HT-29 (cell line): ENCODE data around the gene WNT11. TPM values are rescaled to one million over a fixed set of nuclear protein-coding genes. Genes with fewer than 3 reads are reported as not detected.

ENCODE experiments used
- DNase-seq: peaks from one replicate; pipeline ENCODE4 v3.0.0-alpha.2; 2015; ENCODE audit warnings: low spot score
- total RNA-seq: library from RNA; depleted of rRNA; stranded (reverse); fragments of >200 nt; shearing (Covaris generic); gene quantifications from 2 replicates; pipeline ENCODE4 v1.2.3, GENCODE V29; 2014

The WNT11 gene
- total RNA-seq, 1 experiment from 2014 or later: 67.7 TPM

- no peak for DNase-seq
Measured at GRCh38 chr11:76219243-76219642, 12.9 kb upstream of the WNT11 start.

GRCh38 chr11:76218449-76219178 lies 12.3 kb upstream of the WNT11 start:
- no peak for DNase-seq

GRCh38 chr11:76217653-76218160 lies 11.4 kb upstream of the WNT11 start:
- DNase-seq: no peak

GRCh38 chr11:76216536-76217325 lies 10.4 kb upstream of the WNT11 start:
- no peak for DNase-seq

GRCh38 chr11:76215941-76216340 lies 9.6 kb upstream of the WNT11 start:
- DNase-seq: no peak

GRCh38 chr11:76214968-76215548 lies 8.8 kb upstream of the WNT11 start:
- DNase-seq: no peak

GRCh38 chr11:76214186-76214585 lies 7.9 kb upstream of the WNT11 start:
- no peak for DNase-seq

- peak; percentile 16 for DNase-seq
Measured at GRCh38 chr11:76212086-76213035, 6.1 kb upstream of the WNT11 start.

- no peak for DNase-seq
Measured at GRCh38 chr11:76210931-76211851, 4.9 kb upstream of the WNT11 start.

GRCh38 chr11:76209973-76210930 lies 4.0 kb upstream of the WNT11 start:
- DNase-seq: peak; percentile 67

GRCh38 chr11:76209375-76209972 lies 3.2 kb upstream of the WNT11 start:
- peak; percentile 59 for DNase-seq

- DNase-seq: peak; percentile 85
Measured at GRCh38 chr11:76208438-76209374, 2.4 kb upstream of the WNT11 start.

GRCh38 chr11:76207642-76208401 lies 1.5 kb upstream of the WNT11 start:
- peak; percentile 91 for DNase-seq

- DNase-seq: no peak
Measured at GRCh38 chr11:76206077-76206326, 300 bp downstream of the WNT11 start.

GRCh38 chr11:76205252-76206076 lies 838 bp downstream of the WNT11 start:
- no peak for DNase-seq

GRCh38 chr11:76203937-76204336 lies 2.4 kb downstream of the WNT11 start:
- DNase-seq: no peak
